Smooth muscle cell of the brain vasculature (primary cell): Measurements from ENCODE around the gene NDC80.
A peak's percentile ranks its signal among the peaks of the same experiment; 100 is the strongest.
"Not testable (repeated sequence)": the region's sequence is repeated elsewhere in the genome, so short reads cannot be mapped to it uniquely, and the experiment has no call there.

Source experiments
- DNase-seq: peaks from one replicate; pipeline ENCODE4 v3.0.0-alpha.2; 2012; ENCODE audit warnings: low read depth, low spot score

NDC80 gene

GRCh38 chr18:2571200-2572170 lies at the start of gene NDC80, which contains the start of gene METTL4:
Gene NDC80 (plus strand): TSS chr18:2571557. CDS start chr18:2572986, 1,429 bp downstream.
Gene METTL4 (minus strand): TSS chr18:2571505. CDS start chr18:2567216, 4,289 bp downstream.
- DNase-seq: peak; percentile 85

- DNase-seq: no peak
Observed at GRCh38 chr18:2522112-2522511, 49.2 kb upstream of the NDC80 start.

- not testable (repeated sequence) for DNase-seq
Observed at GRCh38 chr18:2524794-2525198, 46.6 kb upstream of the NDC80 start.

- no peak for DNase-seq
Observed at GRCh38 chr18:2526329-2526728, 45.0 kb upstream of the NDC80 start.

- no peak for DNase-seq
Observed at GRCh38 chr18:2529154-2529553, 42.2 kb upstream of the NDC80 start.

- no peak for DNase-seq
Observed at GRCh38 chr18:2531751-2532150, 39.6 kb upstream of the NDC80 start.

GRCh38 chr18:2532797-2533196 lies 38.6 kb upstream of the NDC80 start:
- DNase-seq: no peak

GRCh38 chr18:2534906-2535305 lies 36.5 kb upstream of the NDC80 start:
- DNase-seq: no peak

GRCh38 chr18:2535419-2535910 lies 35.9 kb upstream of the NDC80 start:
- DNase-seq: no peak

GRCh38 chr18:2536063-2536462 lies 35.3 kb upstream of the NDC80 start:
- no peak for DNase-seq

GRCh38 chr18:2536493-2536892 lies 34.9 kb upstream of the NDC80 start:
- no peak for DNase-seq

- no peak for DNase-seq
Observed at GRCh38 chr18:2537296-2537695, 34.1 kb upstream of the NDC80 start.

- no peak for DNase-seq
Observed at GRCh38 chr18:2538236-2538635, 33.1 kb upstream of the NDC80 start.

- no peak for DNase-seq
Observed at GRCh38 chr18:2538844-2539243, 32.5 kb upstream of the NDC80 start.

GRCh38 chr18:2540575-2540974 lies 30.8 kb upstream of the NDC80 start:
- DNase-seq: no peak

GRCh38 chr18:2541925-2542563 lies 29.3 kb upstream of the NDC80 start:
- not testable (repeated sequence) for DNase-seq

GRCh38 chr18:2545155-2545554 lies 26.2 kb upstream of the NDC80 start:
- no peak for DNase-seq

GRCh38 chr18:2547477-2548087 lies 23.8 kb upstream of the NDC80 start:
- no peak for DNase-seq

GRCh38 chr18:2549462-2549861 lies 21.9 kb upstream of the NDC80 start:
- no peak for DNase-seq

- DNase-seq: no peak
Observed at GRCh38 chr18:2551425-2551824, 19.9 kb upstream of the NDC80 start.

GRCh38 chr18:2554696-2555095 lies 16.7 kb upstream of the NDC80 start:
- DNase-seq: no peak

GRCh38 chr18:2555895-2556294 lies 15.5 kb upstream of the NDC80 start:
- DNase-seq: no peak
